ENCODE data around the gene TNFSF12. TPM values are rescaled to one million over a fixed set of nuclear protein-coding genes. Genes with fewer than 3 reads are reported as not detected.

Gene TNFSF12
- total RNA-seq, 1 experiment from 2014 or later, result 7.1 TPM

- no peaks in the 10 kb centered on the region for H3K27me3 ChIP-seq (ENCODE audit: insufficient read depth, low read length)
- H3T11ph ChIP-seq (ENCODE audit: low read length), result no peak overlapping the region
- no peak overlapping the region for H3K23ac ChIP-seq (ENCODE audit: insufficient read length, low read depth, low read length)
- Mint-ChIP-seq H3K36me3 (ENCODE audit: insufficient read depth in 1 of 3, low read depth in 3 of 3) (peaks cover 54 to 88% (median 77%) of the 10 kb centered on the region in 3 experiments), H3K4me3 (peak overlapping the region in 1 of 2 experiments; percentile 60; a peak in 2 of 5 replicates), H3K27ac (peak overlapping the region in 2 of 3 experiments; percentile 23 to 25; a peak in 3 of 7 replicates), H3K4me1 (peaks cover 22 to 25% of the 10 kb centered on the region in 2 experiments), H3K9me3 (peaks cover 3 to 7% of the 10 kb centered on the region in 2 experiments; a peak in 3 of 5 replicates), H3K27me3 (ENCODE audit: low read depth) (peaks cover 8% of the 10 kb centered on the region)
- H4K91ac ChIP-seq (ENCODE audit: insufficient read length, low read depth, low read length), result no peak overlapping the region
- H4K5ac ChIP-seq (ENCODE audit: insufficient read length, low read depth, low read length), result no peak overlapping the region
- H3K9ac ChIP-seq (ENCODE audit: extremely low read depth, insufficient read length, low read length), result no peak overlapping the region
- H2AK5ac ChIP-seq (ENCODE audit: insufficient read length, low read length), result no peak overlapping the region
- DNase-seq, result no peak
- no peak overlapping the region for H3K18ac ChIP-seq (ENCODE audit: insufficient read length, low read depth, low read length)
- H3K14ac ChIP-seq (ENCODE audit: insufficient read depth, low read length), result no peak overlapping the region
- H2AFZ ChIP-seq (ENCODE audit: low read length), result no peak overlapping the region
- H4K8ac ChIP-seq (replicated peaks; ENCODE audit: insufficient read length, low read depth, low read length), result no peak overlapping the region
- no peak overlapping the region for H2BK12ac ChIP-seq (ENCODE audit: insufficient read length, low read depth, low read length)
- no peak for TF ChIP-seq CTCF (conservative IDR thresholded peaks at IDR 0.05)
- H2BK5ac ChIP-seq (ENCODE audit: insufficient read length, low read length), result no peak overlapping the region
- H3K4me1 ChIP-seq (ENCODE audit: insufficient read depth, low read length), result peaks cover 4% of the 10 kb centered on the region; the same call in 1 of the 2 replicates
- no peak overlapping the region for H3K56ac ChIP-seq (ENCODE audit: insufficient read length, low read depth, low read length)
- no peak overlapping the region for H2BK120ac ChIP-seq (ENCODE audit: low read depth, low read length, poor library complexity, severe bottlenecking)
- no peak overlapping the region for H2BK20ac ChIP-seq (ENCODE audit: low read depth, low read length, poor library complexity, severe bottlenecking)
- no peak overlapping the region for H3K27ac ChIP-seq (ENCODE audit: insufficient read length, low read depth, low read length)
- H3K79me1 ChIP-seq (ENCODE audit: insufficient read depth, low read depth, low read length, poor library complexity, severe bottlenecking), result peaks cover 2% of the 10 kb centered on the region
- WGBS (ENCODE audit: extremely low coverage, insufficient read length, low lambda C conversion rate), result no CpG with 5 or more reads among the region's 10 CpGs
- H3K4me2 ChIP-seq (ENCODE audit: insufficient read depth, insufficient read length, low read length), result no peak overlapping the region
- no peak overlapping the region for H2BK15ac ChIP-seq (ENCODE audit: low read depth, low read length)
- peaks cover 21% of the 10 kb centered on the region; the same call in 1 of the 2 replicates for H3K79me2 ChIP-seq (ENCODE audit: insufficient read depth, low read length)
- H3K4ac ChIP-seq (ENCODE audit: low read depth, low read length), result no peak overlapping the region
- H4K20me1 ChIP-seq (ENCODE audit: control insufficient read depth, insufficient read depth, insufficient read length), result no peaks in the 10 kb centered on the region
- peaks cover 5% of the 10 kb centered on the region for H3K23me2 ChIP-seq (ENCODE audit: insufficient read length, low read depth, low read length, poor library complexity, severe bottlenecking)
- H3K9me3 ChIP-seq (ENCODE audit: control insufficient read depth, low read depth, low read length), result no peaks in the 10 kb centered on the region
These were observed 21.5 kb downstream of the TNFSF12 start for GRCh38 chr17:7570351-7570750.

Data from H9 (cell line).